Uterus (tissue), 4 donors: ENCODE results near the gene STRA6. TPM values are rescaled to one million over a fixed set of nuclear protein-coding genes. Genes with fewer than 3 reads are reported as not detected.
A peak's percentile ranks its signal among the peaks of the same experiment; 100 is the strongest.

Source experiments
- DNase-seq, 2 donors: peaks; one replicate each; pipeline ENCODE4 v3.0.0-alpha.2; 2019 to 2020
- H3K27ac ChIP-seq, 2 donors: fragments of 200-600 bp; sonication (generic); 1 replicate in 1 of 2; 2 replicates in 1 of 2; pipeline ENCODE4 v1.5.1; 2016 to 2018
- H3K27me3 ChIP-seq, 2 donors: fragments of 200-600 bp; sonication (generic); one replicate each; pipeline ENCODE4 v1.5.1; 2018 to 2019; ENCODE audit warnings: control low read depth in 1 of 2
- H3K36me3 ChIP-seq, 2 donors: fragments of 200-600 bp; sonication (generic); one replicate each; pipeline ENCODE4 v1.5.1; 2019; ENCODE audit warnings: control low read depth in 1 of 2
- H3K4me1 ChIP-seq, 2 donors: fragments of 200-600 bp; sonication (generic); one replicate each; pipeline ENCODE4 v1.5.1; 2018 to 2019; ENCODE audit warnings: control low read depth in 1 of 2
- H3K4me3 ChIP-seq, 2 donors: fragments of 200-600 bp; sonication (generic); 1 replicate in 1 of 2; 2 replicates in 1 of 2; pipeline ENCODE4 v1.5.1; 2018 to 2019; ENCODE audit warnings: mild to moderate bottlenecking in 1 of 2
- H3K9me3 ChIP-seq, 2 donors: fragments of 200-600 bp; sonication (generic); one replicate each; pipeline ENCODE4 v1.5.1; 2019; ENCODE audit warnings: control low read depth in 1 of 2
- CTCF ChIP-seq, 4 experiments: fragments of 200-600 bp in 2 of 4; fragments of 450-650 bp in 2 of 4; sonication (generic) in 2 of 4; IDR thresholded peaks; one replicate each; pipeline ENCODE4 v1.5.1; 2016 to 2019; ENCODE audit warnings: antibody characterized with exemption in 4 of 4, mild to moderate bottlenecking in 2 of 4, moderate library complexity in 1 of 4
- POLR2A ChIP-seq, 2 donors: fragments of 450-650 bp; IDR thresholded peaks; one replicate each; pipeline ENCODE4 v1.6.1; 2016; ENCODE audit warnings: antibody characterized with exemption in 2 of 2, mild to moderate bottlenecking in 1 of 2, moderate library complexity in 1 of 2
- intact Hi-C: fragments of 100-400 bp; cut with DNase I; formaldehyde crosslinking; loops from one replicate; pipeline ENCODE4 v1.15.1; 2023; ENCODE audit warnings: low total_unique reads
- total RNA-seq, 4 donors: library from RNA; depleted of rRNA in 3 of 4; stranded (reverse); fragments of >200 nt in 3 of 4; gene quantifications; one replicate each; pipeline versions ENCODE4 v1.1.0 to v1.2.4, GENCODE V29; 2014 to 2023
- donor health status: DM: yes; HTN: yes; CAD: no.

Gene STRA6, protein sequence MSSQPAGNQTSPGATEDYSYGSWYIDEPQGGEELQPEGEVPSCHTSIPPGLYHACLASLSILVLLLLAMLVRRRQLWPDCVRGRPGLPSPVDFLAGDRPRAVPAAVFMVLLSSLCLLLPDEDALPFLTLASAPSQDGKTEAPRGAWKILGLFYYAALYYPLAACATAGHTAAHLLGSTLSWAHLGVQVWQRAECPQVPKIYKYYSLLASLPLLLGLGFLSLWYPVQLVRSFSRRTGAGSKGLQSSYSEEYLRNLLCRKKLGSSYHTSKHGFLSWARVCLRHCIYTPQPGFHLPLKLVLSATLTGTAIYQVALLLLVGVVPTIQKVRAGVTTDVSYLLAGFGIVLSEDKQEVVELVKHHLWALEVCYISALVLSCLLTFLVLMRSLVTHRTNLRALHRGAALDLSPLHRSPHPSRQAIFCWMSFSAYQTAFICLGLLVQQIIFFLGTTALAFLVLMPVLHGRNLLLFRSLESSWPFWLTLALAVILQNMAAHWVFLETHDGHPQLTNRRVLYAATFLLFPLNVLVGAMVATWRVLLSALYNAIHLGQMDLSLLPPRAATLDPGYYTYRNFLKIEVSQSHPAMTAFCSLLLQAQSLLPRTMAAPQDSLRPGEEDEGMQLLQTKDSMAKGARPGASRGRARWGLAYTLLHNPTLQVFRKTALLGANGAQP
- total RNA-seq: 10 to 100 TPM in 2 of 4 donors, under 1 TPM in 1, not detected in 1; 0.26 to 62.6 (median 11.6) TPM

DNA sequence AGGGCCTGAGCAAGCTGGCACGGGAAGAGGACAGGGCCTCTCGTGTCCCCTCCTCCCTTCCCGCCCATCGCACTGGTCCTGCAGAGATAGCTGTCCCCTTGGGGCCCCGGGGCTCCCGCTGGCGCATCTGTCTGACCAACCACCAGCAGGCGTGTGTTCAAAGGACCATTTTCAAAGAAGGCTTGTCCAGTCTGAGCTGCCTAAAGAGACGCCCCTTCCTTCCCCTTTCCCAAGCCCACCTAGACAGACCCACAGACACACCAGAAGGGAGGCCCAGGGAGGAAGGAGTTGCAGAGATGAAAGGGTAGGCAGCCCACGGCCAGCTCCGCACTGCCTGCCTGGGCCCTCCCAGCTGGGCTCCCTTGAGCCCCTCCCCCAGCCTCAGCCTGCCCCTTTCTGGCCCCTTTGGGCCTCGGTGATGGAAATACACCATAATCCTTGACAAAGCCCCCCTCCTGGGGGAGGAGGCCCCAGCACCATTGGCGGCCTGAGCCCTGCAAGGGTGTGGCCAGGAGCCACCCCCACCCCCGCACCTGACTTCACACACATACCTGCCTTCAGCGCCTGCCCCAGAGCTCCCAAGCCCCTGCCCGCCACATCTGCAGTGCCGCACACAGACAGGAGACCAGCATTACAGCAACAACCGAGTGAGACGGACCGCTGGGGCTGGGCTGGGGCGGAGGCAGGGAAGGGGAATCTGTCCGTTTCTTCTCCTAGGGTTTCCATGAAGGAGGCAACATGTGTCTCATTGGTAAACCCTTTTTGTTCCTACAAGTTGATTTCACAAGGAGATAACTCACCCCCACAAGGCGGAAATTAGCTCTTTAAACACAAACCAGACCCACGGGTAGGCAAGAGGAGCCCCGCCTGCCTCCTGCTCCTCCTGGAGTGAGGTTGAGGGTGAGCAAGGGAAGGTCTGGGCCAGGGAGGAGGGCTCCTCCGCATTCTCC lies at the start of gene STRA6:
Gene STRA6, minus strand, starts transcription at position 336 of the 950 bp plus-strand sequence. CDS start 520 bp downstream, outside the sequence.
- no peak for DNase-seq
- no peak for TF ChIP-seq CTCF (IDR thresholded peaks at IDR 0.05)
- TF ChIP-seq POLR2A (IDR thresholded peaks at IDR 0.05): no peak
- H3K27ac ChIP-seq: peak within 1 kb of the TSS; percentile 14 to 35
- intact Hi-C loops: no loop called here
- no peak within 1 kb of the TSS for H3K4me3 ChIP-seq
- H3K9me3 ChIP-seq: no peaks in the 10 kb centered on the region
- H3K4me1 ChIP-seq: peaks cover 0 to 6% of the 10 kb centered on the region in 2 donors
- no peaks in the 10 kb centered on the region for H3K36me3 ChIP-seq
- no peaks in the 10 kb centered on the region for H3K27me3 ChIP-seq

- H3K4me1 ChIP-seq: no peaks in the 10 kb centered on the region
- H3K4me3 ChIP-seq: no peak overlapping the region
- peak in 1 of 2 donors; percentile 26 for DNase-seq
- H3K27ac ChIP-seq: no peak overlapping the region
- TF ChIP-seq CTCF (IDR thresholded peaks at IDR 0.05) (no peak), POLR2A (IDR thresholded peaks at IDR 0.05) (no peak)
- no peaks in the 10 kb centered on the region for H3K36me3 ChIP-seq
- no peaks in the 10 kb centered on the region for H3K9me3 ChIP-seq
- intact Hi-C loops: no loop called here
- no peaks in the 10 kb centered on the region for H3K27me3 ChIP-seq
These were observed 49.7 kb upstream of the STRA6 start for GRCh38 chr15:74252291-74252690.

DNA sequence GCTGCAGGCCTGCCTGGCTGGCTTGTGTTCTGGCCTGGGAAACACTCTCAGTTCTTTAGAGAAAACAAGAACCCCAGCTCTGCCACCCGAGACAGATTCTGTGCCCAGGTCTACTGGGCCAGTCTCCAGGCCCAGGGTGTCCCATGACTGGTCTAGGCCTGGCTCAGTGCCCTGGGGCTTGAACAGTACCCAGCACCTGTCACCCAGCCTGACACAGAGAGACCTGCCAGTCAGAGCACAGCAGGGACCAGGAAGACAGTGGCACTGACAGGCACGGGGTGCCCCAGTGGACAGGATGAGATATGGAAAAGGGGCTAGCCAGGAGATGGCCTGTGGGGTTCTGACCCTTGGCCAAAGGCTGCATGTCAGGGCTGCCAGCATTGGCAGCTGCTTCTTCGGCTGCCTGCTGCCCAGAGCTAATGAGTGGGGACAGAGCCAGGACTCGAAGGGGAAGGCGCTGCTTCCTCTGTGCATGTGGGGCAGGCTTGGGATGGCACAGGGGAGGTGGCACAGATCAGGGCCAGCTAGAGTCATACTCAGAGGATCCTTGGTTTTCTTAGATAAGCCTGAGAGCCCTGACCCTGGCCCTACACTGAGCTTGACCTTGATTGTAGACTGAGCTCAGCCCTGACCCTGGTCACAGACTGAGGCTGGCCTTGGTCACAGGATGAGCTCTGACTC lies 48.7 kb upstream of the STRA6 start:
- Histone ChIP-seq H3K27ac (no peak overlapping the region), H3K36me3 (no peaks in the 10 kb centered on the region), H3K27me3 (no peaks in the 10 kb centered on the region), H3K4me3 (no peak overlapping the region), H3K4me1 (no peaks in the 10 kb centered on the region), H3K9me3 (no peaks in the 10 kb centered on the region)
- intact Hi-C loops: no loop called here
- no peak for TF ChIP-seq POLR2A (IDR thresholded peaks at IDR 0.05)
- no peak for TF ChIP-seq CTCF (IDR thresholded peaks at IDR 0.05)
- DNase-seq: no peak

DNA sequence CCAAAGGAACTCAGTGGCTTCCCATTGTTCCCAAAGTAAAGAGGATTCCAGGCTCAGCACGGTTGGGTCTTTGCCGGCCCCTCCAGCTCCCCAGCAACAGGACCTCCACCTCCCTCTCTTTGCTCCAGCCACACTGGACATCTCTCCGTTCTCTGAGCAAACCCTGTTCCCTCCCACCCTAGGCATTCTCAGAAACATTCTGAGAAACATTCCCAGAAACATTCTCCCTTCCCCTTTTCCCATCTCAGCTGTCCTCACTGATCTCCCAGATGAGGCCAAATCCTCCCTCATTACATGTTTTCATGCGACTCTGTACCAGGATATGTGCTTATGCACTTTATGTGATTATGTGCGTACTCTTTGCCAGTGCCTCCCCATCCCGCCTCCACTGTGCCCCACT lies 47.7 kb upstream of the STRA6 start:
- intact Hi-C loops: no loop called here
- Histone ChIP-seq H3K4me3 (no peak overlapping the region), H3K27me3 (peaks cover 0 to 4% of the 10 kb centered on the region in 2 donors), H3K4me1 (no peaks in the 10 kb centered on the region), H3K27ac (no peak overlapping the region), H3K36me3 (no peaks in the 10 kb centered on the region), H3K9me3 (no peaks in the 10 kb centered on the region)
- no peak for DNase-seq
- TF ChIP-seq CTCF (IDR thresholded peaks at IDR 0.05) (no peak), POLR2A (IDR thresholded peaks at IDR 0.05) (no peak)
